PFSK-1 (cell line): Measurements from ENCODE around the gene TMEM140.
A peak's percentile ranks its signal among the peaks of the same experiment; 100 is the strongest.

ENCODE experiments used
- FOXP2 ChIP-seq: optimal IDR thresholded peaks from 2 replicates; pipeline ENCODE3; 2011; ENCODE audit warnings: borderline replicate concordance, control low read depth, inconsistent platforms; ENCODE audit not compliant: insufficient read depth; ENCODE audit errors: extremely low read length, extremely low read depth
- POLR2AphosphoS5 ChIP-seq: IDR thresholded peaks from 2 replicates; pipeline ENCODE4 v1.6.1; 2012; ENCODE audit warnings: low read depth, mild to moderate bottlenecking, control low read depth, low read length, moderate library complexity
- SIN3A ChIP-seq: IDR thresholded peaks from 2 replicates; pipeline ENCODE4 v1.6.1; 2012; ENCODE audit warnings: mild to moderate bottlenecking, low read length, moderate library complexity, borderline replicate concordance; ENCODE audit not compliant: insufficient read depth
- TAF1 ChIP-seq: IDR thresholded peaks from 2 replicates; pipeline ENCODE4 v1.6.1; 2012; ENCODE audit warnings: low read length, control low read depth, borderline replicate concordance; ENCODE audit not compliant: insufficient read depth
- TF ChIP-seq, protein P1 (sequence below), 2 experiments: IDR thresholded peaks; 2 replicates each; pipeline versions ENCODE4 v1.6.1 to v1.8.0; 2011 to 2012; ENCODE audit warnings: low read depth in 2 of 2, low read length in 2 of 2, control low read depth in 1 of 2, inconsistent platforms in 1 of 2, mild to moderate bottlenecking in 1 of 2, moderate library complexity in 1 of 2; ENCODE audit not compliant: insufficient read depth in 1 of 2

TMEM140 gene

GRCh38 chr7:135208102-135208793, 60.4 kb downstream of the TMEM140 start:
- TF ChIP-seq FOXP2: no peak
- no peak for TF ChIP-seq POLR2AphosphoS5
- TF ChIP-seq TAF1: no peak
- no peak for TF ChIP-seq SIN3A
- TF ChIP-seq, protein P1, sequence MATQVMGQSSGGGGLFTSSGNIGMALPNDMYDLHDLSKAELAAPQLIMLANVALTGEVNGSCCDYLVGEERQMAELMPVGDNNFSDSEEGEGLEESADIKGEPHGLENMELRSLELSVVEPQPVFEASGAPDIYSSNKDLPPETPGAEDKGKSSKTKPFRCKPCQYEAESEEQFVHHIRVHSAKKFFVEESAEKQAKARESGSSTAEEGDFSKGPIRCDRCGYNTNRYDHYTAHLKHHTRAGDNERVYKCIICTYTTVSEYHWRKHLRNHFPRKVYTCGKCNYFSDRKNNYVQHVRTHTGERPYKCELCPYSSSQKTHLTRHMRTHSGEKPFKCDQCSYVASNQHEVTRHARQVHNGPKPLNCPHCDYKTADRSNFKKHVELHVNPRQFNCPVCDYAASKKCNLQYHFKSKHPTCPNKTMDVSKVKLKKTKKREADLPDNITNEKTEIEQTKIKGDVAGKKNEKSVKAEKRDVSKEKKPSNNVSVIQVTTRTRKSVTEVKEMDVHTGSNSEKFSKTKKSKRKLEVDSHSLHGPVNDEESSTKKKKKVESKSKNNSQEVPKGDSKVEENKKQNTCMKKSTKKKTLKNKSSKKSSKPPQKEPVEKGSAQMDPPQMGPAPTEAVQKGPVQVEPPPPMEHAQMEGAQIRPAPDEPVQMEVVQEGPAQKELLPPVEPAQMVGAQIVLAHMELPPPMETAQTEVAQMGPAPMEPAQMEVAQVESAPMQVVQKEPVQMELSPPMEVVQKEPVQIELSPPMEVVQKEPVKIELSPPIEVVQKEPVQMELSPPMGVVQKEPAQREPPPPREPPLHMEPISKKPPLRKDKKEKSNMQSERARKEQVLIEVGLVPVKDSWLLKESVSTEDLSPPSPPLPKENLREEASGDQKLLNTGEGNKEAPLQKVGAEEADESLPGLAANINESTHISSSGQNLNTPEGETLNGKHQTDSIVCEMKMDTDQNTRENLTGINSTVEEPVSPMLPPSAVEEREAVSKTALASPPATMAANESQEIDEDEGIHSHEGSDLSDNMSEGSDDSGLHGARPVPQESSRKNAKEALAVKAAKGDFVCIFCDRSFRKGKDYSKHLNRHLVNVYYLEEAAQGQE (IDR thresholded peaks at IDR 0.05; ENCODE audit: insufficient read depth in 1 of 2, low read depth in 2 of 2, low read length in 2 of 2): no peak

GRCh38 chr7:135209225-135209834, 61.5 kb downstream of the TMEM140 start:
- TF ChIP-seq FOXP2 (no peak), SIN3A (no peak), TAF1 (no peak), POLR2AphosphoS5 (no peak)
- TF ChIP-seq, protein P1 (IDR thresholded peaks at IDR 0.05; ENCODE audit: insufficient read depth in 1 of 2, low read depth in 2 of 2, low read length in 2 of 2): no peak

DNA sequence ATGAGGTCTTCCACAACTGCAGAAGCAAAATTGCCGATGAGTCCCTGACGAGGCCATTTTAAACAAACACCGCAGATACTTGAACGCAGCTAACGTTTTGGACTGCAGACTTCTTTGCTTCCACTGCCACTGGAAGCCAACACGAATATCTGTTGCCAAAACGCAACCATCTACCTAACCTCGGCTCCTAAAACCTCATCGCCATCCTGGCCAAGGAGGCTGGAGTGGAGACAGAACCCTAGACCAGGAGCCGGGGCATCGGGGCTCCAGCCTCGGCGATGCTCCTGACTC, 63.0 kb downstream of the TMEM140 start:
- no peak for TF ChIP-seq TAF1
- TF ChIP-seq, protein P1 (IDR thresholded peaks at IDR 0.05; ENCODE audit: insufficient read depth in 1 of 2, low read depth in 2 of 2, low read length in 2 of 2): no peak
- no peak for TF ChIP-seq FOXP2
- no peak for TF ChIP-seq POLR2AphosphoS5
- TF ChIP-seq SIN3A: no peak

DNA sequence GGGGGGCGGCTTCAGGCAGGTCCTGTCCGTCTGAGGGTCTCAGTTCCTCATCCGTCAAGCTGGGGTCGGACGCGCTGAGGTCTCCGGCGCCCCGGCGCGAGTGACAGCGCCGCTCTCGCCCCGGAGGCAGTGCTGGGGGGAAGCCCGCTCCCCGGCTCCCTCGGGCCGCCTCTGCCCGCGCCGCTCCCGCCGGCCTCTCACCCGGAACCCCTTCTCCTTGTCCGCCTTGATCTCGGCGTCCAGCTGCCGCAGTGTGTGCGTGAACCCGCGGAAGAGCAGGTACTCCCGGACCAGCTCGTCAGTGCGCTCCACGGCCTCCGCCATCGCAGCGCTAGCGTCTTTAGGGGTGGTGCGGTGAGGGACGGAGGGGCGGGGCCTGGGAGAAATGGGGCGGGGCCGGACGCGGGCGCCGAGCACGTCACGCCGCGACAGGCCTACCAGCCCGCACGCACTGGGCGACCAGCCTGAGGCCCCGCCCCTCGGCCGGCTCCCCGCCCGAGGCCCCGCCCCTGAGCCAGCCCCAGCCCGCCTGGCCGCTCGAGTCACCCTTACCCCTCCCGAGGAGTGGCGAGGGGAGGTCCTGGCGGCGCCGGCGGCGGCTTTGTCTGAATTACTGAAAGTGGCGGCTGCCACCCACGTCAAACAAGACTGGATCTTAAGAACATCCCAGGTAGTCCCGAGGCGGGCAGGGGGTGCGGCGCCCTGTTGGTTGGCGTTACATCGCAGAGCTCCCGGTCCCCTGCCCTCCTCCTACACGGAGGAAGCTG, 63.5 kb downstream of the TMEM140 start, which contains the start of gene WDR91:
WDR91 (minus strand) TSS at position 348 of the 767 bp plus-strand sequence; CDS start at position 324, 24 bp downstream.
- TF ChIP-seq FOXP2 (no peak), SIN3A (no peak), TAF1 (peak; percentile 95), POLR2AphosphoS5 (peak; percentile 86)
- TF ChIP-seq, protein P1 (IDR thresholded peaks at IDR 0.05; ENCODE audit: insufficient read depth in 1 of 2, low read depth in 2 of 2, low read length in 2 of 2): 0 out of 4 replicates have a peak, but pooled peaks of 1 of the 2 experiments have one; percentile 16
